ENCODE data around the gene SIGLEC12. TPM values are rescaled to one million over a fixed set of nuclear protein-coding genes. Genes with fewer than 3 reads are reported as not detected.
A peak's percentile ranks its signal among the peaks of the same experiment; 100 is the strongest.

The SIGLEC12 gene
- total RNA-seq, 1 donor from 2014 or later: not detected

DNA sequence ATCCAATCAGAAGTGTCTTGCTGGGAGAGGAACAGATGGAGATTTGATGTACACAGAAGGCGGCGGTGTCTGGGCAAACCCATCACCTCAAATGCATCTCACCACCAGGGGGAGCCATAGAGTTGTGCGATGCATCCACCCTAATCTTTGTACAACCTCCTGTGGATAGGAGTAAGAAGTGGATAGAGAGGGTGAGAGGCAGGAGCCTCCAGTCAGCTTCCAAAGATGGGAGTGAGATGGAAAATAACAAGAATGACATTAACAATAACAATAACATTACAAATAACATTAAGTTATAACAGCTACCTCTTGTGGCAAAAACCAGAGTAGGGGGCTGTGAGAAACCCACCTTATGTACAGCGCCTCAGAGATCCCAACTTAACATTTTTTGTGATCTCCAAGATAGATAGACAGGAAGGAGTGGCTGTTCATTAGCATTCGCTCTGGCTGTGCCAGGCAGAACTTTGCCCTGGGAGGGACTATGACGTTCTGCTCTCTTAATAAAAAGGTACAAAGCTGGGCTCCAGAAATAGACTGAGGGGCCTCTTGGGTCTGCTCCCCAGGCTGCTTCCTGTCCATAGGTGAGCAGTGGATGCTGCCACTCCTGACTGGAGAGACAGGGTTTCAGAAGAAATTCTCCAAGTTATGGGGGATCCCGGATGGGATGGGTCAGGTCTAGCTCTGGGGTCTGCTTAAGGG is 28.4 kb downstream of the SIGLEC12 start:
- Mint-ChIP-seq H3K4me1 (no peaks in the 10 kb centered on the region), H3K27ac (no peak overlapping the region), H3K27me3 (ENCODE audit: insufficient read depth, low read depth) (peaks cover 17% of the 10 kb centered on the region), H3K4me3 (no peak overlapping the region), H3K9me3 (no peaks in the 10 kb centered on the region), H3K36me3 (no peaks in the 10 kb centered on the region)
- Histone ChIP-seq H3K79me2 (ENCODE audit: low read depth) (no peaks in the 10 kb centered on the region), H3K4me1 (no peaks in the 10 kb centered on the region), H3K4me2 (no peak overlapping the region), H3F3A (ENCODE audit: low read depth) (no peaks in the 10 kb centered on the region), H2AFZ (replicated peaks) (no peak overlapping the region), H3K4me3 (no peak overlapping the region), H3K36me3 (no peaks in the 10 kb centered on the region), H3K9me3 (ENCODE audit: low read depth) (no peaks in the 10 kb centered on the region), H3K27me3 (no peaks in the 10 kb centered on the region), H3K9ac (no peak overlapping the region), H4K20me1 (ENCODE audit: low read depth) (no peaks in the 10 kb centered on the region), H3K27ac (no peak overlapping the region)
- TF ChIP-seq, protein P1, sequence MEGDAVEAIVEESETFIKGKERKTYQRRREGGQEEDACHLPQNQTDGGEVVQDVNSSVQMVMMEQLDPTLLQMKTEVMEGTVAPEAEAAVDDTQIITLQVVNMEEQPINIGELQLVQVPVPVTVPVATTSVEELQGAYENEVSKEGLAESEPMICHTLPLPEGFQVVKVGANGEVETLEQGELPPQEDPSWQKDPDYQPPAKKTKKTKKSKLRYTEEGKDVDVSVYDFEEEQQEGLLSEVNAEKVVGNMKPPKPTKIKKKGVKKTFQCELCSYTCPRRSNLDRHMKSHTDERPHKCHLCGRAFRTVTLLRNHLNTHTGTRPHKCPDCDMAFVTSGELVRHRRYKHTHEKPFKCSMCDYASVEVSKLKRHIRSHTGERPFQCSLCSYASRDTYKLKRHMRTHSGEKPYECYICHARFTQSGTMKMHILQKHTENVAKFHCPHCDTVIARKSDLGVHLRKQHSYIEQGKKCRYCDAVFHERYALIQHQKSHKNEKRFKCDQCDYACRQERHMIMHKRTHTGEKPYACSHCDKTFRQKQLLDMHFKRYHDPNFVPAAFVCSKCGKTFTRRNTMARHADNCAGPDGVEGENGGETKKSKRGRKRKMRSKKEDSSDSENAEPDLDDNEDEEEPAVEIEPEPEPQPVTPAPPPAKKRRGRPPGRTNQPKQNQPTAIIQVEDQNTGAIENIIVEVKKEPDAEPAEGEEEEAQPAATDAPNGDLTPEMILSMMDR (IDR thresholded peaks at IDR 0.05): peak; percentile 76
- TF ChIP-seq EZH2phosphoT487 (IDR thresholded peaks at IDR 0.05): no peak
- TF ChIP-seq EZH2 (IDR thresholded peaks at IDR 0.05): no peak
- DNase-seq (ENCODE audit: low spot score): peak; percentile 78

DNA sequence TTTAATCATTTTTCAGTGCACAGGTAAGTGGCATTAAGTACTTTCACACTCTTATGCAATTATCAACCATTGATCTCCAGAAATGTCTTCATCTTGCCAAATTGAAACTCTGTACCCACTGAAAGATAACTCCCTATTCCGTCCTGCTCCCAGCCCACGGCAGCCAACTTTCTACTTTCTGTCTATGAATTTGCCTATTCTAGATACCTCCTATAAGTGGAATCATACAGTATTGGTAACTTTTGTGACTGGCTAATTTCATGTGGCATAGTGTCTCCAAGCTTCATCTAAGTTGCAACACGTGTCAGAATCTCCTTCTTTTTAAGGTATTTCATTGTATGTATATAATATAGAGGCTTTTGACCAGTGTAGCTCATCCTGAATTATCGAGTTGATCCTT is 29.0 kb downstream of the SIGLEC12 start:
- H3K9me3 ChIP-seq (ENCODE audit: low read depth): no peaks in the 10 kb centered on the region
- no peak for DNase-seq (ENCODE audit: low spot score)
- no peaks in the 10 kb centered on the region for H3K4me1 Mint-ChIP-seq
- H3K9me3 Mint-ChIP-seq: no peaks in the 10 kb centered on the region
- no peaks in the 10 kb centered on the region for H3K36me3 ChIP-seq
- peaks cover 3% of the 10 kb centered on the region for H3K27me3 ChIP-seq
- no peak overlapping the region for H2AFZ ChIP-seq (replicated peaks)
- no peak overlapping the region for H3K4me2 ChIP-seq
- no peak for TF ChIP-seq EZH2phosphoT487 (IDR thresholded peaks at IDR 0.05)
- no peak for TF ChIP-seq EZH2 (IDR thresholded peaks at IDR 0.05)
- TF ChIP-seq, protein P1 (IDR thresholded peaks at IDR 0.05): no peak
- no peaks in the 10 kb centered on the region for H3K36me3 Mint-ChIP-seq
- peaks cover 14% of the 10 kb centered on the region for H3K27me3 Mint-ChIP-seq (ENCODE audit: insufficient read depth, low read depth)
- no peaks in the 10 kb centered on the region for H3K4me1 ChIP-seq
- no peak overlapping the region for H3K4me3 ChIP-seq
- no peak overlapping the region for H3K9ac ChIP-seq
- no peaks in the 10 kb centered on the region for H3F3A ChIP-seq (ENCODE audit: low read depth)
- no peak overlapping the region for H3K4me3 Mint-ChIP-seq
- H3K79me2 ChIP-seq (ENCODE audit: low read depth): no peaks in the 10 kb centered on the region
- no peaks in the 10 kb centered on the region for H4K20me1 ChIP-seq (ENCODE audit: low read depth)
- H3K27ac ChIP-seq: no peak overlapping the region
- no peak overlapping the region for H3K27ac Mint-ChIP-seq

DNA sequence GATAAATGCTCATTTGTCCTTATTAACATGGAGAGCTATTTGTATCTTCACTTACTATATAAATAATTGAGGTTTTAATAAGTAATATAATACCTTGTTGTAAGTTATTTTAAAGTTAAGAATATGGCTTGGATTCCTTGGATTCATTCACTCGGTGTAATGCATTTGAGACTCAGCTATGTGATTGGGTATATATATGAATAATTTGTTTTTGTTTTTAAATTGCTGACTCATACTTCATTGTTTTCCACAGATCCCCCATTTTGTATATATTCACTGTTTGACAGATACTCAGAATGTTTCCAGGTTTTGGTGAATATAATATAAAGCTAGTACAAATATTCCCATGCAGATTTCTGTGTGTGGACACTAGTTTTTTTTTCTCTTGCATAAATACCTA is 30.1 kb downstream of the SIGLEC12 start:
- no peaks in the 10 kb centered on the region for H3K4me1 Mint-ChIP-seq
- peaks cover 10% of the 10 kb centered on the region for H3K27me3 Mint-ChIP-seq (ENCODE audit: insufficient read depth, low read depth)
- Histone ChIP-seq H3K9me3 (ENCODE audit: low read depth) (no peaks in the 10 kb centered on the region), H3K79me2 (ENCODE audit: low read depth) (no peaks in the 10 kb centered on the region), H2AFZ (replicated peaks) (no peak overlapping the region), H3F3A (ENCODE audit: low read depth) (no peaks in the 10 kb centered on the region), H3K27ac (no peak overlapping the region), H3K4me2 (no peak overlapping the region), H3K4me3 (no peak overlapping the region), H3K36me3 (no peaks in the 10 kb centered on the region), H4K20me1 (ENCODE audit: low read depth) (no peaks in the 10 kb centered on the region), H3K27me3 (peaks cover 14% of the 10 kb centered on the region), H3K4me1 (no peaks in the 10 kb centered on the region), H3K9ac (no peak overlapping the region)
- no peaks in the 10 kb centered on the region for H3K9me3 Mint-ChIP-seq
- no peaks in the 10 kb centered on the region for H3K36me3 Mint-ChIP-seq
- TF ChIP-seq EZH2phosphoT487 (IDR thresholded peaks at IDR 0.05): no peak
- TF ChIP-seq, protein P1 (IDR thresholded peaks at IDR 0.05): no peak
- no peak for TF ChIP-seq EZH2 (IDR thresholded peaks at IDR 0.05)
- H3K4me3 Mint-ChIP-seq: no peak overlapping the region
- H3K27ac Mint-ChIP-seq: no peak overlapping the region
- no peak for DNase-seq (ENCODE audit: low spot score)
